Activated CD8-positive, alpha-beta memory T cell treated with anti-CD3 and anti-CD28 coated beads, Interleukin-2, amount 10 ng/mL, durations not matched to agents 7 days and 5 days (primary cell): ENCODE measurements around the gene MTX2. TPM values are rescaled to one million over a fixed set of nuclear protein-coding genes. Genes with fewer than 3 reads are reported as not detected.

Source experiments
- ATAC-seq: fragments of 150-1000 bp; cut with Tn5 transposase; one replicate; pipeline ENCODE4 v1.10.0; 2021; ENCODE audit warnings: moderate library complexity
- CTCF ChIA-PET: fragments of 350-600 bp; sonication (Branson Sonifier 250); formaldehyde crosslinking; loops from one replicate; lab custom pipeline; 2021; ENCODE audit warnings: antibody characterized with exemption; lab: Charles Lee
- DNase-seq: peaks from one replicate; pipeline ENCODE4 v3.0.0-alpha.2; 2020
- H3K27ac Mint-ChIP-seq: one replicate; pipeline ENCODE4 v1.8.0; 2021; ENCODE audit warnings: mild to moderate bottlenecking, mixed read lengths
- H3K27me3 Mint-ChIP-seq: one replicate; pipeline ENCODE4 v1.8.0; 2021; ENCODE audit warnings: mixed read lengths
- H3K36me3 Mint-ChIP-seq: one replicate; pipeline ENCODE4 v1.8.0; 2021; ENCODE audit warnings: mild to moderate bottlenecking, mixed read lengths
- H3K4me1 Mint-ChIP-seq: one replicate; pipeline ENCODE4 v1.8.0; 2021; ENCODE audit warnings: mixed read lengths
- H3K4me3 Mint-ChIP-seq: one replicate; pipeline ENCODE4 v1.8.0; 2021; ENCODE audit warnings: mild to moderate bottlenecking, moderate library complexity, mixed read lengths
- H3K9me3 Mint-ChIP-seq: one replicate; pipeline ENCODE4 v1.8.0; 2022; ENCODE audit warnings: low read depth, mixed read lengths
- total RNA-seq, 2 experiments: library from RNA; stranded (reverse); gene quantifications; one replicate each; pipeline ENCODE4 v1.2.3, GENCODE V29; 2021

MTX2 gene
- total RNA-seq, result 10 to 100 TPM; 12.2 to 14.8 TPM

DNA sequence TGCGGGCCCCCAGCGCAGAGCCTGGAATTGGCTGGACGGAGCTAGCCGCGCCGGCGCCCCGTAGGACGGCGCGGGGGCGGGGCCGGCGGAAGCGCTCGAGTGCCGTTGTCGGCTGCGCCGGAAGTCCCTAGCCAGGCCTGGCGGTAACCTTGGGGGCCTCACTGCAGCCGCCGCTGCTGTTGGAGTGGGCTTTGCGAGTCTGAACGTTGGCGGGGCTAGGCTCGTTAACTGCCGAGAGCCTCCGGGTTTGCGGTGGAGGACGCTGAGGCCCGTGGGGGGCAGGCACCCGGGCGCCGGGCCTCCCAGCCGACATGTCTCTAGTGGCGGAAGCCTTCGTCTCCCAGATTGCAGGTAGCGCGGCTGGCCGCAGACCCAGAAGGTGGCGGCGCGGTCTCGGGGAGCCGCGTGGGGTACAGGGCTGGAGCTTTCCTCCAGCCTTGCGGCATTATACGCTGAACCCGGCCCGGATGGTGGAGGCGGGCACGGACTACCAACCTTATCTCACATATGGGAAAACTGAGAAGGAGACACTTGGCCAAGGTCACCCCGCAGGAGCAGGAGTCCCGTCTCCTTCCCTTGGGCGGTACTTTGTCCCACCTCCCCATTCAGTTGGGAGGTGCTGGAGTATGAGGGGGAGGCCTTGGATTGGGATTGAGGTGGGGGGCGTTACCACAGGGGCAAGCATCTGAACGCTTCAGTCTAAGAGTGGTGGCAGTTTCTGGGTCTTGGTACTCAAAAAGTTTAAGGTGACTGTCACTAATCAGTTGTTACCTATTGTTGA, at the start of gene MTX2:
TSS of gene MTX2 (plus strand) at position 124 of the 781 bp plus-strand sequence. CDS start at position 312, 188 bp downstream.
- Mint-ChIP-seq H3K27me3 (no peaks in the 10 kb centered on the region), H3K9me3 (no peaks in the 10 kb centered on the region), H3K27ac (peak within 1 kb of the TSS; percentile 87), H3K4me1 (peaks cover 16% of the 10 kb centered on the region), H3K4me3 (peak within 1 kb of the TSS; percentile 95), H3K36me3 (no peaks in the 10 kb centered on the region)
- peak; percentile 96 for ATAC-seq
- DNase-seq, result peak; percentile 80
- CTCF ChIA-PET, result interaction anchor here (1.0 to 1.3 kb wide), 2 partner anchors 24 to 186 kb away, joined by 4 read pairs; no protein-coding TSS in a partner anchor

DNA sequence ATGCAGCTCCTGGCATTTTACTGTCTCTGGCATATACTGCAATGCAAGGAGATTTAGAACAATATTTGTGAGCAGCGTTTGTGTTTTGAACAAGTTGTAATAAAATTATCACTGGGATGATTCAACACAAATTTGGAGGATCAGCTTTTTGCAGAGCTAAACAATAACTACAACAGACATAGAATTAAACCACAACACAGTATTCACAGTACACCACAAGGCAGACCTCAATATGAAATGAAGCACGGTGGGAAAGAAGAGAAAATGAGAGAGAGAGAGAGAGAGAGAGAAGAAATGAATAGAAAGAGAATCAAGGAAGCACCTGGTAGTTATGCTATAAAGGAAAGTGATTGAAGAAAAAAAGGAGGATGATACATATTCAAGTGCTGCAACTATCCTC, 41.4 kb upstream of the MTX2 start:
- Mint-ChIP-seq H3K27ac (no peak overlapping the region), H3K36me3 (no peaks in the 10 kb centered on the region), H3K27me3 (peaks cover 26% of the 10 kb centered on the region), H3K4me1 (no peaks in the 10 kb centered on the region), H3K9me3 (no peaks in the 10 kb centered on the region), H3K4me3 (no peak overlapping the region)
- CTCF ChIA-PET, result no interaction called here
- no peak for DNase-seq
- ATAC-seq, result no peak

DNA sequence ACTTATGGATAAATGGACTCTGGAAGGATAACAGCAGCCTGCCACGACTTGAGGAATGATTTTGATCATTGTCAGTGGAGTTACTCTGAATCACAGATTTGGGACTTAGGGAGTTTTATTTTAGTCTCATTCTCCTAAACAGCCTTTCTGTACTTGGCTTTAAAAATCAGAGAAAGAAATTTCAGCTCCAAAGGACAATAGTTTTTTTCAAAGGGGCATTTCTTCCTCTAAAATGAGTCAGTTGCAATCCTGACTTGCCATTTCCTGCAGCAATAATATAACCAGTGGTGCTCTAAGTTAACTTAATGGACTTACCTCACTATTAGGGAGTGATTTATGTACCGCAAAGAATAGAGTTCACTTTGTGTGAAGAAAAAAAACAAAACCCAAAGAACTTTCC, 35.1 kb upstream of the MTX2 start:
- ATAC-seq (no peak), DNase-seq (no peak)
- Mint-ChIP-seq H3K27me3 (peaks cover 27% of the 10 kb centered on the region), H3K9me3 (no peaks in the 10 kb centered on the region), H3K27ac (no peak overlapping the region), H3K4me3 (no peak overlapping the region), H3K4me1 (no peaks in the 10 kb centered on the region), H3K36me3 (no peaks in the 10 kb centered on the region)
- CTCF ChIA-PET, result no interaction called here

DNA sequence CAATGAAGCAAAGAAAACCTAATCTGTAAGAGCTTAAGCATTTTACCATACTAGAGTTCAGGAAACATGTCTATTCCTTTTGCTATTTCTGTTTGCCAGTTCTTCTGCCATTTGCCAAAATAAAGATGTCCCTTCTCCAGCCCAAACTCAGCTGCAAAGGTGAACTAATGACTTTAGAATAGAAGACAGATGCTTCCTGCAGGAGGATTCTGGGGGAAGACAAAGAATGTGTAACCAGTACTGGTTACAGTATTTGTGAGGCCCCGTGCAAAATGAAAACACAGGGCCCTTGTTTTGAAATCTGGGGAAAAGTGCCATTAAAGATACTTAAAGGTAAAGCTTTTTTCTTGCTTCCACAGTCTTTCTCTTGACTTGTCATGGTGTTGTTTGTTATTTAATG, 34.3 kb upstream of the MTX2 start:
- Mint-ChIP-seq H3K36me3 (no peaks in the 10 kb centered on the region), H3K27ac (no peak overlapping the region), H3K9me3 (no peaks in the 10 kb centered on the region), H3K4me1 (no peaks in the 10 kb centered on the region), H3K4me3 (no peak overlapping the region), H3K27me3 (peaks cover 33% of the 10 kb centered on the region)
- no peak for DNase-seq
- ATAC-seq, result no peak
- CTCF ChIA-PET, result no interaction called here

DNA sequence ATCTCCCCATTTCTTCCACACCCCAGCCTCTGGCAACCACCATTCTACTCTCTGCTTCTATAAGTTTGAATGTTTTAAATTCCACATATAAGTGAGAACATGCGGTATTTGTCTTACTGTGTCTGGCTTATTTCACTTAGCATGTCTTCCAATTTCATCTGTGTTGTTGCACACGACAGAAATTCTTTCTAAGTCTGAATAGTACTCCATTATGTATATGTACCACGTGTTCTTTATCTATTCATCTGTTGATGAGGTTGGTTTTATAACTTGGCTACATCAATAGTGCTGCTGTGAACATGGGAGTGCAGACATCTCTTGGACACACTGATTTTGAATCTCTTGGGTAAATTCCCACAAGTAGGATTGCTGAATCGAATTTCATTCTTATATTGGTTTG, 31.8 kb upstream of the MTX2 start:
- CTCF ChIA-PET, result no interaction called here
- no peak overlapping the region for H3K27ac Mint-ChIP-seq

DNA sequence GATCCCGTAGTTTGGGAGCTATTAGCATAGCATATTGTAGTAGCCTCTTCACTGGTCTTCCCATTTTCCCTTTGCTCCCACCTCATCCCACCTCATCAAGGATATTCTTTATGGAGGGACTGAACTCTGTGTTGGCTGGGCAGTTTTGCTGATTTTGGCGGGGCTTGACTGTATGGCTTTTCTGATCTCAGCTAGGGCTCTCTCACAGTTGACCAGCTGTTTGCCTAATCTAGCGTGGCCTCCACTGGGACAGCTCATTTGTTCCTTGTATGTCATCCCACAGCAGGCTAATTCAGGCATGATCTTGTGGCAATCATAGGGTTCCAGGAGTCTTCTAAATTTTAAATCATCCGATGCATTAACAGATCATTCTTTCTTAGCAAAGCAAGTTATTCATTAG, 30.2 kb upstream of the MTX2 start:
- Mint-ChIP-seq H3K27me3 (peaks cover 31% of the 10 kb centered on the region), H3K9me3 (no peaks in the 10 kb centered on the region), H3K4me3 (no peak overlapping the region), H3K4me1 (no peaks in the 10 kb centered on the region), H3K36me3 (no peaks in the 10 kb centered on the region), H3K27ac (no peak overlapping the region)
- no peak for DNase-seq
- no peak for ATAC-seq
- CTCF ChIA-PET, result interaction anchor here (0.6 kb wide), 1 partner anchor 63 kb away, joined by 4 read pairs; no protein-coding TSS in a partner anchor

More for the DNA sequence above, 31.8 kb upstream of the MTX2 start:
- Mint-ChIP-seq H3K4me1 (no peaks in the 10 kb centered on the region), H3K27me3 (peaks cover 26% of the 10 kb centered on the region), H3K4me3 (no peak overlapping the region), H3K9me3 (no peaks in the 10 kb centered on the region), H3K36me3 (no peaks in the 10 kb centered on the region)
- DNase-seq (no peak), ATAC-seq (no peak)

DNA sequence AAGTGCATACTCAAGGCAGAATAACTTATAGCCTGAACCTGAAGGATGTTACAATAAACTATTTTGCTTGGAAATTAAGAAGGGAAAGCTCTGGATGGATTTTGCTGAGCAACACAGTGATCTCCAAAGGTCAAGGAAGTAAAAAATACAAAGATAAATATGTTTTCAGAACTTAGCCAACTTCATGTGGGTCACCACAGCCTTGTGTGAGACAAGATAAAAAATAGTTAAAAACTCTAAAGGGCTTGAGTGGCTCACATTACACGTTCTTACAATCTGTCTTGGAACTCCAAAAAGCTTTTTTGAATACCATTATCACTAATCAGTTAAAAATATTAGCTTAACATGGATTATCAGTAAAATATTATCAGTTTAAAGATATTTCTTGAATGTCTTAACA, 28.9 kb upstream of the MTX2 start:
- H3K4me3 Mint-ChIP-seq, result no peak overlapping the region
- ATAC-seq (no peak), DNase-seq (no peak)
- H3K4me1 Mint-ChIP-seq, result no peaks in the 10 kb centered on the region
- CTCF ChIA-PET, result no interaction called here
- peaks cover 26% of the 10 kb centered on the region for H3K27me3 Mint-ChIP-seq
- no peaks in the 10 kb centered on the region for H3K36me3 Mint-ChIP-seq
- H3K27ac Mint-ChIP-seq, result no peak overlapping the region
- no peaks in the 10 kb centered on the region for H3K9me3 Mint-ChIP-seq

DNA sequence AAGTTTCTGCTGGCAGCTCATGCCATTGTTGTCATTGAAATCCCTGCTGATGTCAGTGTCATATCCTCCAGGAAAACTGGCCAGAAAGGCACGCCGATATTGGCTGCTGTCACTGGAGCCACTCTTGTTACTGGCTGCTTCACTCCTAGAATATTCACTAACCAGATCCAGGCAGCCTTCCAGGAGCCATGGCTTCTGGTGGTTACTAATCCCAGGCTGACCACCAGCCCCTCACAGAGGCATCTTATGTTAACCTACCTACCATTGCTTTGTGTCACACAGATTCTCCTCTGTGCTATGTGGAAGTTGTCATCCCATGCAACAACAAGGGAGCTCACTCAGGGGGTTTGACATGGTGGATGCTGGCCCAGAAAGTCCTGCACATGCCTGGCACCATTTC, 27.0 kb upstream of the MTX2 start:
- DNase-seq, result no peak
- CTCF ChIA-PET, result no interaction called here
- Mint-ChIP-seq H3K27me3 (peaks cover 22% of the 10 kb centered on the region), H3K4me3 (no peak overlapping the region), H3K4me1 (no peaks in the 10 kb centered on the region), H3K9me3 (no peaks in the 10 kb centered on the region), H3K36me3 (no peaks in the 10 kb centered on the region), H3K27ac (no peak overlapping the region)
- ATAC-seq, result no peak

DNA sequence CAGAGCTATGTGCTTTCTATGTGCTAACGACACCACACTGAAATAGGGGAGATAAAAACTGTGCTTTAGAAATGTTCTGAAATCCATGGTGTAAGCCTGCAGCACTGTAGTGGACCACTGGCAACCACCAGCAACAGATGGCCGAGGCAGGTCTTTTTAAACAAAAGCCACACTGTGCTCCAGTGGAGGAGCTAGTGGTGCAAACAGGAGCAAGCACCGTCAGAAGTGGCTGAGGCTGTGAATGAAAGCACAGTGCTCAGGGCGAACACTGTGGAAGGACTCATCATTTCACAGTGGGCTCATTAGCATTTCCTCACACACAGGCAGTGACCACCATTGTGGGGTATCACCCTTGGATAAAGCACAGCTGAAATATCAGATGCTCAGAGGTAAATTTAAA, 22.9 kb upstream of the MTX2 start:
- Mint-ChIP-seq H3K9me3 (no peaks in the 10 kb centered on the region), H3K4me1 (no peaks in the 10 kb centered on the region), H3K27ac (no peak overlapping the region), H3K4me3 (no peak overlapping the region), H3K27me3 (peaks cover 29% of the 10 kb centered on the region), H3K36me3 (no peaks in the 10 kb centered on the region)
- ATAC-seq (no peak), DNase-seq (no peak)
- CTCF ChIA-PET, result no interaction called here

DNA sequence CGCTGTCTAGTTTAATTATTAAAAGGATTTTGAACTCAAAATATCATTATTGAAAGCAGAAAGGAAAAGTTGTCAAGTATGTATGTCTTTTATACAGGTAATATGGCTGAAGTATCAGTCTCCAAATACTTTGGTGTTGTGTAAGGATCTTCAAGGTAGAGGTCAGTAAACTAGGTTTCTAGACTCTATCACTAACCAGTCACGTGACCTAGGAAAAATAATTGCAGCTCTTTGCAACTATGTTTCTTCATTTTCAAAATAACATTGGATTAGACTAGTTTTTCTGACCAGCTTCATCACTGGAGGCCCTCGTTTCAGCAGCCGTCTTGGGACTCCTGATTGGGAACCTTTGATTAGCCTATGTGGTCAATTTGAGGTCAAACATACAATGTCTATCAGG, 21.4 kb upstream of the MTX2 start:
- H3K36me3 Mint-ChIP-seq, result no peaks in the 10 kb centered on the region
- H3K4me1 Mint-ChIP-seq, result no peaks in the 10 kb centered on the region
- no peak overlapping the region for H3K4me3 Mint-ChIP-seq
- peaks cover 35% of the 10 kb centered on the region for H3K27me3 Mint-ChIP-seq
- no peak for DNase-seq
- H3K27ac Mint-ChIP-seq, result no peak overlapping the region
- no peaks in the 10 kb centered on the region for H3K9me3 Mint-ChIP-seq
- ATAC-seq, result no peak
- CTCF ChIA-PET, result no interaction called here

DNA sequence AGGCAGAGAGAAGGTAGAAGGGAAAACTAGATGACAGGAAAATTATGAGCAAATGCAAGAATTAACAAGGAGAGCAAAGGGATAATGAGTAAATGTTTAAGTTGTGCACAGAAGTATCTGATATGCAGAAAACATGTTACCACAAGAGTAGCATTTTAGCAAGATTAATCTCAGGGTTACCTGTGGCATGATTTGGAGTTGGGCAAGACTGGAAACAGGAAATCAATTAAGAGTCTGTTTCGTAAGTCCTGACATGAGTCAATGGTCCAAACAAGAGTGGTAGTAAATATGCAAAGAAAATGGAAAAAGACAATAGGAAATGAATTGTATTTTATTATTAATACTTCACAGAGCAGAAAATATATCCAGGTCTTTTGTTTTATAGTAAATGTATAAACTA, 17.3 kb upstream of the MTX2 start:
- DNase-seq (no peak), ATAC-seq (no peak)
- Mint-ChIP-seq H3K36me3 (no peaks in the 10 kb centered on the region), H3K4me3 (no peak overlapping the region), H3K27ac (no peak overlapping the region), H3K4me1 (no peaks in the 10 kb centered on the region), H3K27me3 (peaks cover 41% of the 10 kb centered on the region), H3K9me3 (no peaks in the 10 kb centered on the region)
- CTCF ChIA-PET, result no interaction called here

DNA sequence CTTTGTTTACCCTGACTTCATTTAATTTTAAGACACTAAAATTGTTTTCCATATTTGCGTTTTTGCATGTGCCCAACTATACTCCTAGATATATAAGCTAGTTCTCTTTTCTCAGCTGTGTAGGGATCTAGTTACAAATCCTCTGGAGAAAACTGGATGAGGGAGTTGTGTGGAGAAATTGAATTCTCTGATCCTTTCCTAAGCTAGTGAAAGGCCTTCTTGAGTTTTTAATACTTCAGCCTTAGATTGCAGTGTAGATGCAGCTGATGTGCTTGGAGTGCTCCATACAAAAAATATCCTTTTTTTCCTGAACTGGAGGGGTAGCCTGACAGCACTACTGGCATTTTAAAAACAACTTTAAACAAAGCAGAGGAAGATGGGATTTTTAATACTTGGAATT, 8.6 kb upstream of the MTX2 start:
- Mint-ChIP-seq H3K9me3 (no peaks in the 10 kb centered on the region), H3K4me3 (no peak overlapping the region), H3K27me3 (peaks cover 18% of the 10 kb centered on the region), H3K4me1 (no peaks in the 10 kb centered on the region), H3K36me3 (no peaks in the 10 kb centered on the region), H3K27ac (no peak overlapping the region)
- CTCF ChIA-PET, result interaction anchor here (1.1 kb wide), 1 partner anchor 194 kb away, joined by 4 read pairs; no protein-coding TSS in a partner anchor
- ATAC-seq (no peak), DNase-seq (no peak)

DNA sequence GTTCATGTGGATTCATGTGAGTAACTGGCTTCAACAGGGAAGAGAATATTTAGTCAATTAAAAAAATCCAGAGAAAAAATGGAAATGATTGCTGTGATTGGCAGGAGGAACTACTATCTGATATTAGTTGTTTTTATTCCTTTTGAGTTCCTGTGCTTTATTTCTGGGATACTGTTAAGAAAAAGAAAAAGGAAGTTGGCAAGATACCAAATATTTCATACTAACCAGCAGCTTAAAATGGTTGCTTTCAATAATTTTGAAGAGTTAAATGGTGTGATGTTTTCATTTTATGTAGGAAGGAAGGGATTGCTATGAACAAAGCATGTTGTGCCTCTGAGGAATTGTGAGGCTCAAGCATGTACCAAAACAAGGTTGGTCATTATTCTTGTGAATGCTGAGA, 8.1 kb upstream of the MTX2 start:
- H3K27ac Mint-ChIP-seq, result no peak overlapping the region
- CTCF ChIA-PET, result interaction anchor here (1.1 kb wide), 1 partner anchor 194 kb away, joined by 4 read pairs; no protein-coding TSS in a partner anchor
- peaks cover 18% of the 10 kb centered on the region for H3K27me3 Mint-ChIP-seq
- no peak overlapping the region for H3K4me3 Mint-ChIP-seq
- ATAC-seq, result no peak
- DNase-seq, result no peak
- H3K4me1 Mint-ChIP-seq, result no peaks in the 10 kb centered on the region
- H3K9me3 Mint-ChIP-seq, result no peaks in the 10 kb centered on the region
- H3K36me3 Mint-ChIP-seq, result no peaks in the 10 kb centered on the region

DNA sequence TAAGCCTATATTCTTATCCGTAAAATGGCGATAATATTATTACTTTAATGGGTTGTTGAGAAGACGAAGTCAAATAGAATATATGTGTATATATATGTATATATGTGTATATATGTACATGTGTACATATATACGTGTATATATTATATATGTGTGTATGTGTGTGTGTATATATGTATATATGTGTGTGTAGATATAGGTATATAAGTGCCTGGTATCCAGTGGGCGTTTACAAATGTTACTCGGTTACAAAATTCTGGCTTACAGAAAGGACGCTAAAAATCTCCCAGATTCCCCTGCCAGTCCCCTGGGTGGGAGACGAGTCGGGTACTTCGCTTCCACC, 295 bp upstream of the MTX2 start:
- CTCF ChIA-PET, result interaction anchor here (1.0 to 1.3 kb wide), 2 partner anchors 25 to 186 kb away, joined by 4 read pairs; no protein-coding TSS in a partner anchor

More for the DNA sequence above, 295 bp upstream of the MTX2 start:
- peak overlapping the region; percentile 87 for H3K27ac Mint-ChIP-seq
- ATAC-seq (peak; percentile 22), DNase-seq (no peak)
- H3K4me3 Mint-ChIP-seq, result peak overlapping the region; percentile 95
- H3K4me1 Mint-ChIP-seq, result peaks cover 16% of the 10 kb centered on the region
- H3K36me3 Mint-ChIP-seq, result no peaks in the 10 kb centered on the region
- no peaks in the 10 kb centered on the region for H3K9me3 Mint-ChIP-seq
- peaks cover 3% of the 10 kb centered on the region for H3K27me3 Mint-ChIP-seq
